HEK293 (cell line): ENCODE measurements around the gene GALNT10.

ENCODE experiments used
- CTCF ChIA-PET: fragments of 350-600 bp; formaldehyde crosslinking; extraction: SDS; loops from one replicate; lab custom pipeline; 2021; ENCODE audit warnings: antibody characterized with exemption; lab: Yijun Ruan, JAX
- POLR2A ChIA-PET: fragments of 300-600 bp; formaldehyde crosslinking; extraction: SDS; loops from one replicate; lab custom pipeline; 2020; ENCODE audit warnings: antibody characterized with exemption, inconsistent platforms; lab: Yijun Ruan, JAX
- H3K27ac ChIP-seq: fragments of 200-500 bp; sonication (Bioruptor generic); 2 replicates; pipeline ENCODE4 v1.5.1; 2014; ENCODE audit warnings: low read depth, low read length, control low read depth, inconsistent platforms; ENCODE audit errors: extremely low read depth
- H3K36me3 ChIP-seq, 2 experiments: fragments of 200-500 bp in 1 of 2; sonication (Bioruptor generic) in 1 of 2; 1 replicate in 1 of 2; 2 replicates in 1 of 2; pipeline ENCODE4 v1.5.1; 2014 to 2017; ENCODE audit warnings: inconsistent platforms in 2 of 2, low read length in 2 of 2; ENCODE audit not compliant: control insufficient read depth in 2 of 2, insufficient read depth in 1 of 2
- H3K4me1 ChIP-seq: fragments of 200-500 bp; sonication (Bioruptor generic); 2 replicates; pipeline ENCODE4 v1.5.1; 2014; ENCODE audit warnings: mild to moderate bottlenecking, low read length, inconsistent platforms; ENCODE audit not compliant: control insufficient read depth, insufficient read depth
- H3K4me3 ChIP-seq: 2 replicates; pipeline ENCODE4 v1.5.1; 2011; ENCODE audit warnings: low read depth, mild to moderate bottlenecking, control low read depth, low read length, moderate library complexity
- H3K9me3 ChIP-seq: fragments of 200-500 bp; sonication (Bioruptor generic); 2 replicates; pipeline ENCODE4 v1.5.1; 2014; ENCODE audit warnings: low read depth, low read length, inconsistent platforms; ENCODE audit not compliant: control insufficient read depth, insufficient read depth
- KLF7 ChIP-seq: fragments of 450-650 bp; formaldehyde crosslinking; IDR thresholded peaks from 2 replicates; pipeline ENCODE4 v1.5.1; 2016; ENCODE audit warnings: missing biosample characterization, missing genetic modification characterization, borderline replicate concordance
- KLF8 ChIP-seq: fragments of 450-650 bp; formaldehyde crosslinking; IDR thresholded peaks from 2 replicates; pipeline ENCODE4 v1.5.1; 2016; ENCODE audit warnings: missing biosample characterization, missing genetic modification characterization
- ZBTB44 ChIP-seq: fragments of 450-650 bp; IDR thresholded peaks from 2 replicates; pipeline ENCODE4 v1.5.1; 2018; ENCODE audit warnings: missing biosample characterization, mild to moderate bottlenecking, missing genetic modification characterization
- ZFHX2 ChIP-seq: fragments of 450-650 bp; formaldehyde crosslinking; conservative IDR thresholded peaks from 2 replicates; pipeline ENCODE4 v1.5.1; 2016; ENCODE audit warnings: missing biosample characterization, missing genetic modification characterization
- ZFP3 ChIP-seq: fragments of 450-650 bp; formaldehyde crosslinking; IDR thresholded peaks from 2 replicates; pipeline ENCODE4 v1.5.1; 2016; ENCODE audit warnings: low read depth, missing biosample characterization, missing genetic modification characterization
- ZNF121 ChIP-seq: fragments of 450-650 bp; formaldehyde crosslinking; IDR thresholded peaks from 2 replicates; pipeline ENCODE4 v1.5.1; 2016; ENCODE audit warnings: missing biosample characterization, missing genetic modification characterization
- ZNF148 ChIP-seq: fragments of 450-650 bp; formaldehyde crosslinking; IDR thresholded peaks from 2 replicates; pipeline ENCODE4 v1.5.0; 2017; ENCODE audit warnings: missing biosample characterization, missing genetic modification characterization, borderline replicate concordance
- ZNF184 ChIP-seq: fragments of 450-650 bp; IDR thresholded peaks from 2 replicates; pipeline ENCODE4 v1.5.1; 2018; ENCODE audit warnings: missing biosample characterization, mild to moderate bottlenecking, missing genetic modification characterization
- ZNF24 ChIP-seq: fragments of 450-650 bp; formaldehyde crosslinking; IDR thresholded peaks from 2 replicates; pipeline ENCODE4 v1.5.1; 2016; ENCODE audit warnings: missing biosample characterization, missing genetic modification characterization
- ZNF26 ChIP-seq: fragments of 450-650 bp; formaldehyde crosslinking; IDR thresholded peaks from 2 replicates; pipeline ENCODE4 v1.5.1; 2016; ENCODE audit warnings: missing biosample characterization, missing genetic modification characterization
- ZNF274 ChIP-seq, 2 experiments: fragments of 200-500 bp in 1 of 2; fragments of 450-650 bp in 1 of 2; sonication (Bioruptor generic) in 1 of 2; formaldehyde crosslinking in 1 of 2; IDR thresholded peaks; 2 replicates each; pipeline versions ENCODE4 v1.5.1 to v1.6.1; 2014 to 2016; ENCODE audit warnings: borderline replicate concordance in 1 of 2, inconsistent platforms in 1 of 2, low read length in 1 of 2, missing biosample characterization in 1 of 2, missing genetic modification characterization in 1 of 2
- ZNF350 ChIP-seq: fragments of 450-650 bp; formaldehyde crosslinking; IDR thresholded peaks from 2 replicates; pipeline ENCODE4 v1.5.0; 2017; ENCODE audit warnings: missing biosample characterization, mild to moderate bottlenecking, missing genetic modification characterization
- ZNF391 ChIP-seq: fragments of 450-650 bp; formaldehyde crosslinking; IDR thresholded peaks from 2 replicates; pipeline ENCODE4 v1.5.1; 2016; ENCODE audit warnings: low read depth, missing biosample characterization, missing genetic modification characterization, borderline replicate concordance
- ZNF501 ChIP-seq: fragments of 450-650 bp; formaldehyde crosslinking; IDR thresholded peaks from 2 replicates; pipeline ENCODE4 v1.5.1; 2016; ENCODE audit warnings: missing biosample characterization, missing genetic modification characterization
- ZNF596 ChIP-seq: fragments of 450-650 bp; IDR thresholded peaks from 2 replicates; pipeline ENCODE4 v1.5.0; 2018; ENCODE audit warnings: missing biosample characterization, mild to moderate bottlenecking, missing genetic modification characterization, moderate library complexity
- ZNF621 ChIP-seq: fragments of 450-650 bp; formaldehyde crosslinking; IDR thresholded peaks from 2 replicates; pipeline ENCODE4 v1.5.1; 2017; ENCODE audit warnings: missing biosample characterization, missing genetic modification characterization
- ZXDB ChIP-seq: fragments of 450-650 bp; formaldehyde crosslinking; IDR thresholded peaks from 2 replicates; pipeline ENCODE4 v1.5.1; 2016; ENCODE audit warnings: missing biosample characterization, missing genetic modification characterization

GALNT10 gene

GRCh38 chr5:154211641-154212390, 21.3 kb downstream of the GALNT10 start:
- ChIA-PET CTCF (no interaction called here), POLR2A (no interaction called here)
- TF ChIP-seq ZNF274 (IDR thresholded peaks at IDR 0.05; ENCODE audit: low read length) (no peak), ZNF274 (tag by site-specific recombination; IDR thresholded peaks at IDR 0.05; ENCODE audit: borderline replicate concordance) (no peak), ZNF26 (tag by site-specific recombination) (no peak), ZNF596 (tag by site-specific recombination) (no peak), ZNF350 (tag by site-specific recombination) (no peak)
- no peak overlapping the region for H3K4me3 ChIP-seq
- H3K27ac ChIP-seq = no peak overlapping the region
- H3K4me1 ChIP-seq = no peaks in the 10 kb centered on the region
- no peaks in the 10 kb centered on the region for H3K36me3 ChIP-seq
- H3K9me3 ChIP-seq = no peaks in the 10 kb centered on the region

DNA sequence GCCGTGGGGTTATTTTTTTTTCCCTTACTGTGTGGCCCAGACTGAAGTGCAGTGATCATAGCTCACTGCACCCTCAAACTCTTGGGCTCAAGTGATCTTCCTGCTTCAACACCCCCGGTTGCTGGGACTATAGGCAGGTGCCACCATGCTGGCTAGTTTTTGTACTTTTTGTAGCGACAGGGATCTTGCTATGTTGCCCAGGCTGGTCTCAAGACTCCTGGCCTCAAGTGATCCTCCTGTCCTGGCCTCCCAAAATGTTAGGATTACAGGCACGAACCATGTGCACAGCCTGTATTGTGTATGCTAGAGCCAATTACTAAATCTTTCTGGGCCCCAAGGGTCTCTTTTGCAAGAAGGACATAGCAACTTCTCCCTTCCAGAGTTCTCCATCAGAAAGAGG, 23.1 kb downstream of the GALNT10 start:
- TF ChIP-seq ZNF121 (tag by site-specific recombination) = 0 out of 2 replicates have a peak, but pooled peaks have one; percentile 35
- no peak for TF ChIP-seq ZXDB (tag by site-specific recombination)
- no peak for TF ChIP-seq ZNF148 (tag by site-specific recombination)
- POLR2A ChIA-PET = no interaction called here
- CTCF ChIA-PET = interaction anchor here (1.0 kb wide), 1 partner anchor 15 kb away, joined by 3 read pairs; no protein-coding TSS in a partner anchor

DNA sequence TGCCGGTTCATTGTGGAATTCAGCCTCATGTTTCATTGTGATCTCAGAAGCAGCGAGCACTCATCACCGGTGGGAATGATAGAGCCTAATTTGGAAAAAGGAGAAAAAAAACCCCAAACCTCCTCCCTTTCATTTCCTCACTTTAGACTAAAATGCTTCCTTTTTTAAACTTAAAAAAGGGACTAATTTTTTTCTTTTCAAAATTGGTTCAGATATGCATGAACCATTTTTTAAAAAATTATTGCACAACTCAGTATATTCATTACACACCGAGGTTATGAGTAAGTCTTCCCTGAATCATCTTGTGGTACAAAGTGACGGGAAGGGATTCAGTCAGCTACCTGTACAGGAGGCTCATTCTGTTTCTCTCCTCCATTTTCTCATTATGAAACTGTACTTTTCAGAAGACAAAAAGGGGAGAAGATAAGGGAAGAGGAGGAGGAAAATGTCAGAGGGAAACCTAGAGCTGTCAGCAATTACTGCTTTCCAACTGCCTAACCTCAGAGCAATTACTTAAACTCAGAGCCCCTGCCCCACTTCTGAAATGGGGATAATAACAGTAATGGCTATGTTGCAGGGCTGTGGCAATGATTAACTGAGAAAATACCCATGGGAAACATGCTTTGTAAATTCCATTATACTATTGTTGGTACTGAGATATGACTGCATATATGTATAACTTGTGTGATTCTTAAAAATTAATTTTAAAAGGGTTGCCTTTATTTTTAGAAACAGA, 24.0 kb downstream of the GALNT10 start:
- Histone ChIP-seq H3K4me1 (no peaks in the 10 kb centered on the region), H3K27ac (no peak overlapping the region), H3K9me3 (no peaks in the 10 kb centered on the region), H3K4me3 (no peak overlapping the region), H3K36me3 (no peaks in the 10 kb centered on the region)
- ChIA-PET POLR2A (interaction anchor here (1.7 kb wide), 1 partner anchor 23 kb away, joined by 5 read pairs; no protein-coding TSS in a partner anchor), CTCF (no interaction called here)
- TF ChIP-seq KLF8 (tag by site-specific recombination) = no peak
- TF ChIP-seq KLF7 = no peak
- TF ChIP-seq ZFP3 (tag by site-specific recombination) = no peak
- TF ChIP-seq ZNF501 (tag by site-specific recombination) = no peak
- no peak for TF ChIP-seq ZNF621
- TF ChIP-seq ZBTB44 = no peak
- TF ChIP-seq ZNF391 = no peak
- no peak for TF ChIP-seq ZNF184
- TF ChIP-seq ZNF24 (tag by site-specific recombination) = no peak
- no peak for TF ChIP-seq ZFHX2 (tag by site-specific recombination)

More for the DNA sequence above, 23.1 kb downstream of the GALNT10 start:
- no peak overlapping the region for H3K27ac ChIP-seq
- no peaks in the 10 kb centered on the region for H3K9me3 ChIP-seq
- H3K4me1 ChIP-seq = no peaks in the 10 kb centered on the region
- no peaks in the 10 kb centered on the region for H3K36me3 ChIP-seq
- no peak overlapping the region for H3K4me3 ChIP-seq
